ELR (cell line): Measurements from ENCODE around the gene MT1A.

Source experiments
- DNase-seq: peaks from one replicate; pipeline ENCODE4 v3.0.0-alpha.2; 2015; ENCODE audit warnings: low read depth

The MT1A gene

DNA sequence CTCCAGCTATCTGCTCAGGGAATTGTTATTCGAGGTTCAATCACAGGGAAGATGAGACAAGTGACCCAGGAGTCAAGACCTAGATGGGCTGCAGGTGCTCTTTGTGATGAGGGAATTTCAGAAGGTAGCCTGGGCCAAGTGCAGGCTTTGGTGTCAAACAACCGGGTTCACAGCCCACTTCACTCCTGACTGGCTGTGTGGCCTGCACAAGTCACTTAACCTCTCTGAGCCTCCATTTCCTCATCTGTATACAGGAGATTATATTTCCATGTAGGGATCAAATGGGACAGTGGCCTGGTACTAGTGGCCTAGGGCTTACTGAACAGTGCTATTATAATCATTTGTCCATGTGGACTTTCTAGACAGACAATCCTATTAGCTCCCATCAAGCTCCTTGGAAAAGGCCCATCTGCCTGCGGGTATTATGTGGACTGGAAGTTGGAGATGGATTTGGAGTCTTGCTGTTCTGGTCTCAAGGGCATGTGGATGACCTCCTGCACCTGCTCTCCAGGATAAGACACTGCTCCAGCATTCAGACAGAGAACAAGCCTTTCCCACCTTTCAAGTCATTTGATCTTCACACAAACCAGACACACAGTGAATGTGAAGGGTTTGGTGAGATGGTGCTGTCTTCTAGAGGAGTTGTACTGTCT lies 40.7 kb downstream of the MT1A start:
- DNase-seq, result no peak

DNA sequence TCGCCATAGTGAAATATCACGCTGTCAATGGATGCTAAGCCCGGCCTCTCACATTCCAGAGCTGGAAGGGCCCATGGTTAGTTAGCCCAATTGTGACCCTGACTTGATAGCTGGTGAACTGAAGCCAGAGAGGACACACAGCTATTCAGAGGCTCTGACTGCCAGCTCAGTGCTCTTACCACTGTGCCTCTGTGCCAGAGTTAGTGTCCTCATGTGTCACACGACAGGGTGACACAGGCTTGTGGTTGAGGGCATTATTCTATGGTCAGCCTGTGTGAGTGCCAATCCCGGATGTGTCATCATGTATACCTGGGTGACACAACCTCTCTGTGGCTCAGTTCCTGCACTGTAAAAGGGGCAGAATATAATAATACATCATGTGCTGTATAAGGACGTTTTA lies 41.4 kb downstream of the MT1A start:
- DNase-seq, result peak; percentile 41

DNA sequence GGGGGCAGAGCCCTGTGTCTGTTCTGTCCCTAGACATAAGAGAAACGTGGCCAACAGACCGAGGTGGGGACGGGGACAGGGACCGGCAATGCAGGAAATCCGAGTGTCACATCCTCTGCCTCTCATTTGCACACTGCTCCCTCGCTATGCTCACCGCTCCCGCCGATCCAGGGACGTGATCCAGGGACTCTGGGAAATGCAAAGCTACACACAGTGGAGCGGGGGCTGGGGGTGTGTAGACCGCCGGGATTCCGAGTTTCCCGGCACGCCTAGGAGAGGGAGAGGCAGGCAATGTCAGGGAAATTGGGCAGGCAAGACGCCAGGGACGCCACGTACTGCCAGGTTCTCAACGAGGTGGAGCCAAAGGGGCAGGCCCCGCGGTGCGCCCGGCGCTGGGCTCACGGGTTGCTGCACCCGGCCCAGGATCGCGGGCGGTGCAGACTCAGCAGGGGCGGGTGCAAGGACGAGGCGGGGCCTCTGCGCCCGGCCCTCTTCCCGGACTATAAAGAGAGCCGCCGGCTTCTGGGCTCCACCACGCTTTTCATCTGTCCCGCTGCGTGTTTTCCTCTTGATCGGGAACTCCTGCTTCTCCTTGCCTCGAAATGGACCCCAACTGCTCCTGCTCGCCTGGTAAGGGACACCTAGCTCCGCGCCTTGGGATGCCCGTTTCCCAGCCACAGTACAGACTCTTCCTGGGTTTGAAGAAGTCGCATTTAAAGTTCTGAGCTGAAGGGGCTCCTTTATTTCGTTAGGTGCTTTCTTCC lies 43.7 kb downstream of the MT1A start, which contains the start of gene MT1X:
TSS of gene MT1X (plus strand) at position 532 of the 764 bp plus-strand sequence. CDS start at position 603, 71 bp downstream.
- DNase-seq, result peak; percentile 92

- peak; percentile 24 for DNase-seq
Observed at GRCh38 chr16:56682703-56683397, 44.4 kb downstream of the MT1A start.

GRCh38 chr16:56683424-56684172 lies 45.1 kb downstream of the MT1A start:
- no peak for DNase-seq

DNA sequence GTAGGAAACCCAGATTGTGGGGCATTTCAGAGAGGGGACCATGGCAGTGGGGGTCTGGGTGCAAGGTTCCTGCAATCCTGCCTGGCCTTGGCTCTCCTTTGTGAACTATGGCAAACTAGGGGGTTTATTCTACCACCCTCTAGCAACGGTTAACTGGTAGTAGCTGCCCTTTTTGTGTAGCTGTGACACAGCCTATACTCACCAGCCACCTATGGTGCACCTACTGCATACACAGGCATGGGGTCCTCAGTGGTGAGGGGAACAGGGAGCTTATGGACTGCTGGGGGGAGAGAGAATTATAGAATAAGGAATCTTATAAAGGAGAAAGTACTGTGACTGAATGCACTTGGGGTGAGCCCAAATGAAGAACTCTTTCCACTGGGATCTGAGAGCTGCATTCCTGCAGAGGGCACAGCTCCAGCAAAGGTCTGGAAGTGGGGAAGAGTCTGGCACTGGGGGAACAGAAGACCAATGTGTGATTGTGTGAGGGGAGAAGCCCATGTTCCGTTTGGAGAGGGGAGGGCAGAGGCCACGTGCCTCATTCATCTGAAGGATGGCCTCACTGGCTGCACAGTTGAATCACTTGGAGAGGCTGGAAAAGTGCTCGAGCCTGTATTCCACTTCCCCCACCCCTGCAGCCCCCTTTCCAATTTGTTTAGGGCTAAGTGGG lies 45.9 kb downstream of the MT1A start:
- no peak for DNase-seq

GRCh38 chr16:56684926-56685590 lies 46.6 kb downstream of the MT1A start:
- no peak for DNase-seq

- DNase-seq, result no peak
Observed at GRCh38 chr16:56686758-56687157, 48.3 kb downstream of the MT1A start.

DNA sequence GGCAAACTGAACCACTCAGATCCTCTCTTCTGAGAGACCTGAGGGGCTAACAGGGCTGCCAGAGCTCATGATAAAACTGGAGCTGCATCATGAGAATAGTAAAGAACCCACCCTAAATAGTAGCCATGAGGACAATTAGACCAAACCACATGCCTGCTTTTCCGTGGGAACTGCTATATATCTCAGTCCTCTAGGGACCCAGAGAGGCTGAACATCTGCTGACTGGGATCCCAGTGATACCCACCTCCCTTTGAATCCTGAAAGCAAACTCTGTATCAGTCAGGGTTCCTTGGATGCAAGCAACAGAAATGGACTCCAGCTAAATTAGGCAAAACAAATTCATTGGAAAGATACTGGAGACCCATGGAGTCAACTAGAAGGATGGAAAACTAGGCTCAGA lies 50.3 kb downstream of the MT1A start:
- peak; percentile 17 for DNase-seq

DNA sequence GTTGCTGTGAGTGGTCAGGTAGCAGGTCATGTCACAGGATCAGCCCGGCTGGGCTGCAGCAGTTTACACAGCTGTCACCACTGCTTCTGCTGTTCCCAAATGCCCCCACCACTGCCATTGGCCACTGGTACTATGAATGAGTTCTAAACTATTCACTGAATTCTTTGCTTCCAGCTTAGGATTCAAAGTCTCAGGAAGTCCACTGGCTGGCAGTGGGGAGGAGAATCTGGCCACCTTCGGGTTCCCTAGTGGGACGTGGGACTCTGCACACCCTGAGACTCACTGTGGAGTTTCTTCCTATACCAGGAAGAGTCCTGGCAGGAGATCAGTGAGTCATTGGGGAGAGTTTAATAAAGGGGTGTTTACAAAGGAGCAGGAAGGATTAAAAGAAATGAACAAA lies 50.7 kb downstream of the MT1A start:
- peak; percentile 35 for DNase-seq
